Endothelial cell (in vitro differentiated cells): Measurements from ENCODE around the gene SCO1. TPM values are rescaled to one million over a fixed set of nuclear protein-coding genes. Genes with fewer than 3 reads are reported as not detected.

ENCODE experiments used
- DNase-seq: peaks from one replicate; pipeline ENCODE4 v3.0.0; 2021; ENCODE audit warnings: low spot score
- H3K27ac Mint-ChIP-seq: one replicate; pipeline ENCODE4 v1.8.0; 2021; ENCODE audit warnings: mixed read lengths, inconsistent platforms; ENCODE audit not compliant: unreplicated experiment
- H3K27me3 Mint-ChIP-seq: one replicate; pipeline ENCODE4 v1.8.0; 2021; ENCODE audit warnings: mild to moderate bottlenecking, moderate library complexity, mixed read lengths, inconsistent platforms; ENCODE audit not compliant: unreplicated experiment
- H3K36me3 Mint-ChIP-seq: one replicate; pipeline ENCODE4 v1.8.0; 2021; ENCODE audit warnings: mild to moderate bottlenecking, low read depth, mixed read lengths, inconsistent platforms; ENCODE audit not compliant: unreplicated experiment
- H3K4me1 Mint-ChIP-seq: one replicate; pipeline ENCODE4 v1.8.0; 2021; ENCODE audit warnings: mild to moderate bottlenecking, mixed read lengths, inconsistent platforms; ENCODE audit not compliant: unreplicated experiment
- H3K4me3 Mint-ChIP-seq: one replicate; pipeline ENCODE4 v1.8.0; 2021; ENCODE audit warnings: mild to moderate bottlenecking, mixed read lengths, inconsistent platforms; ENCODE audit not compliant: unreplicated experiment
- H3K9me3 Mint-ChIP-seq: one replicate; pipeline ENCODE4 v1.8.0; 2021; ENCODE audit warnings: mixed read lengths, inconsistent platforms; ENCODE audit not compliant: unreplicated experiment
- total RNA-seq: library from RNA; stranded (reverse); fragmentation: NEBNext Ultra II Directional; extraction: Animal tissue kit (Norgen Biotek cat#: 25700); gene quantifications from one replicate; pipeline ENCODE4 v1.2.1, GENCODE V29; 2021; ENCODE audit not compliant: unreplicated experiment
- TF ChIP-seq, protein P1 (sequence below): fragments of 200-600 bp; sonication (generic); IDR thresholded peaks from one replicate; pipeline ENCODE4 v1.5.0; 2021; ENCODE audit warnings: antibody characterized with exemption; ENCODE audit not compliant: unreplicated experiment

Gene SCO1
- total RNA-seq, 1 donor from 2014 or later, result 24.0 TPM

- TF ChIP-seq, protein P1, sequence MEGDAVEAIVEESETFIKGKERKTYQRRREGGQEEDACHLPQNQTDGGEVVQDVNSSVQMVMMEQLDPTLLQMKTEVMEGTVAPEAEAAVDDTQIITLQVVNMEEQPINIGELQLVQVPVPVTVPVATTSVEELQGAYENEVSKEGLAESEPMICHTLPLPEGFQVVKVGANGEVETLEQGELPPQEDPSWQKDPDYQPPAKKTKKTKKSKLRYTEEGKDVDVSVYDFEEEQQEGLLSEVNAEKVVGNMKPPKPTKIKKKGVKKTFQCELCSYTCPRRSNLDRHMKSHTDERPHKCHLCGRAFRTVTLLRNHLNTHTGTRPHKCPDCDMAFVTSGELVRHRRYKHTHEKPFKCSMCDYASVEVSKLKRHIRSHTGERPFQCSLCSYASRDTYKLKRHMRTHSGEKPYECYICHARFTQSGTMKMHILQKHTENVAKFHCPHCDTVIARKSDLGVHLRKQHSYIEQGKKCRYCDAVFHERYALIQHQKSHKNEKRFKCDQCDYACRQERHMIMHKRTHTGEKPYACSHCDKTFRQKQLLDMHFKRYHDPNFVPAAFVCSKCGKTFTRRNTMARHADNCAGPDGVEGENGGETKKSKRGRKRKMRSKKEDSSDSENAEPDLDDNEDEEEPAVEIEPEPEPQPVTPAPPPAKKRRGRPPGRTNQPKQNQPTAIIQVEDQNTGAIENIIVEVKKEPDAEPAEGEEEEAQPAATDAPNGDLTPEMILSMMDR, result no peak
- Mint-ChIP-seq H3K27ac (no peak overlapping the region), H3K4me1 (no peaks in the 10 kb centered on the region), H3K27me3 (no peaks in the 10 kb centered on the region), H3K36me3 (peaks cover 8% of the 10 kb centered on the region), H3K4me3 (no peak overlapping the region), H3K9me3 (no peaks in the 10 kb centered on the region)
- no peak for DNase-seq
These were observed 9.8 kb downstream of the SCO1 start for GRCh38 chr17:10687499-10687898.

DNA sequence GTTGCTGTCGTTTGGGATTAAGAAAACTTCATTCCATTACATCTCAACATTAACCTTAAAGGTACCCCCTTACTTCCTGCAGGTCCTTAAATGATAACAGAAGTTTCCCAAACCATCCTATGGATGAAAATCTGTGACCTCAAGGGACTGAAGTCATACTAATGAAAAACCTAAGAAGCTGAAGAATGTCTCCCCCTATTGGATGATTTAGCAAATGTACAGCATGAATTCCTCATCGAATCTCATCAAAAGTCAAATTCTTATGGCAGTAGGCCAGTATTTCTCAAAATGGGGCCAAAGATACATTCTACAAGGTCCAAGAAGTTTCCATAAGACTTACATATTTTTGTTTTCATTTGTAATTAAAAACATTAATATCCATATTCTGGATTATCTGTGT, 13.5 kb downstream of the SCO1 start:
- Mint-ChIP-seq H3K4me1 (no peaks in the 10 kb centered on the region), H3K36me3 (peaks cover 12% of the 10 kb centered on the region), H3K4me3 (no peak overlapping the region), H3K27me3 (no peaks in the 10 kb centered on the region), H3K9me3 (no peaks in the 10 kb centered on the region), H3K27ac (no peak overlapping the region)
- no peak for DNase-seq
- TF ChIP-seq, protein P1, result peak; percentile 73

- H3K9me3 Mint-ChIP-seq, result no peaks in the 10 kb centered on the region
- no peak for DNase-seq
- H3K27ac Mint-ChIP-seq, result no peak overlapping the region
- H3K36me3 Mint-ChIP-seq, result peaks cover 12% of the 10 kb centered on the region
- H3K4me1 Mint-ChIP-seq, result no peaks in the 10 kb centered on the region
- H3K27me3 Mint-ChIP-seq, result no peaks in the 10 kb centered on the region
- TF ChIP-seq, protein P1, result no peak
- no peak overlapping the region for H3K4me3 Mint-ChIP-seq
These were observed 15.4 kb downstream of the SCO1 start for GRCh38 chr17:10681866-10682446.

- Mint-ChIP-seq H3K9me3 (no peaks in the 10 kb centered on the region), H3K27me3 (no peaks in the 10 kb centered on the region), H3K4me3 (no peak overlapping the region), H3K27ac (no peak overlapping the region), H3K4me1 (no peaks in the 10 kb centered on the region), H3K36me3 (peaks cover 4% of the 10 kb centered on the region)
- DNase-seq, result no peak
- TF ChIP-seq, protein P1, result no peak
These were observed 22.6 kb downstream of the SCO1 start for GRCh38 chr17:10674704-10675103.

DNA sequence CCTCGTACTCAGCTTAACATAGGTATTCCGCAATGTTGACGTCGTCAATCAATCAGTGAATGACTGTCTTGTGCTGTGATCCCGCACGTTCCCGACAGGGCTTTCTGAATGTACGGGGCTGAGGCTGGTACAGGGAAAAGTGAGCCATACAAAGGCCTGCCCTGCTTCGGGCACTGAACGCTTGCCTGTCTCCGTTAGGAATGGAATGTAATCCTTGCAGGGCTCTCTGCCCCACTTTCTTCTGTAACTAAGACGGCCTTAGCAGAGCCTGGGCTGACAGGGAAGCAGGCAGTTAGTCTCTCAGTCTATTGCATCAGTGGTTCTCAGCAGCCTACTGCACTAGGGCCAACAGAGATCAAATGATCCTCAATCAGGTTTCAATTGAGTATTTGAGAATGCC, 24.0 kb downstream of the SCO1 start:
- no peak overlapping the region for H3K4me3 Mint-ChIP-seq
- no peaks in the 10 kb centered on the region for H3K4me1 Mint-ChIP-seq
- no peaks in the 10 kb centered on the region for H3K9me3 Mint-ChIP-seq
- no peaks in the 10 kb centered on the region for H3K36me3 Mint-ChIP-seq
- no peak overlapping the region for H3K27ac Mint-ChIP-seq
- TF ChIP-seq, protein P1, result no peak
- H3K27me3 Mint-ChIP-seq, result no peaks in the 10 kb centered on the region
- DNase-seq, result no peak
